HepG2 (cell line): ENCODE measurements around the gene MAP3K14. TPM values are rescaled to one million over a fixed set of nuclear protein-coding genes. Genes with fewer than 3 reads are reported as not detected.

Experiments used
- ADNP ChIP-seq: sonication (generic); formaldehyde crosslinking; IDR thresholded peaks from 2 replicates; pipeline ENCODE4 v1.4.0; 2020; ENCODE audit warnings: missing genetic modification reagents
- ERF ChIP-seq: IDR thresholded peaks from 2 replicates; pipeline ENCODE4 v1.6.1; 2018; ENCODE audit warnings: missing biosample characterization, missing genetic modification reagents
- KDM2A ChIP-seq: sonication (generic); formaldehyde crosslinking; IDR thresholded peaks from 2 replicates; pipeline ENCODE4 v1.4.0; 2020; ENCODE audit warnings: low read depth, missing genetic modification reagents, borderline replicate concordance
- KDM6A ChIP-seq: IDR thresholded peaks from 2 replicates; pipeline ENCODE4 v1.6.1; 2016; ENCODE audit warnings: low read depth
- LCORL ChIP-seq, 2 experiments: fragments of 450-650 bp in 1 of 2; sonication (generic) in 1 of 2; formaldehyde crosslinking in 1 of 2; IDR thresholded peaks; 2 replicates each; pipeline versions ENCODE4 v1.5.0 to v1.6.1; 2017 to 2020; ENCODE audit warnings: antibody characterized with exemption in 1 of 2, missing genetic modification reagents in 1 of 2
- RARA ChIP-seq: IDR thresholded peaks from 2 replicates; pipeline ENCODE4 v1.6.1; 2016; ENCODE audit warnings: missing genetic modification reagents, missing compliant biosample characterization
- ZFP36L2 ChIP-seq: sonication (generic); formaldehyde crosslinking; IDR thresholded peaks from 2 replicates; pipeline ENCODE4 v1.4.0; 2020; ENCODE audit warnings: missing genetic modification reagents
- ZFP62 ChIP-seq: sonication (generic); formaldehyde crosslinking; IDR thresholded peaks from 2 replicates; pipeline ENCODE4 v1.4.0; 2020; ENCODE audit warnings: missing genetic modification reagents
- ZNF256 ChIP-seq: sonication (generic); formaldehyde crosslinking; conservative IDR thresholded peaks from 2 replicates; pipeline ENCODE4 v1.4.0; 2020; ENCODE audit warnings: missing genetic modification reagents
- ZNF563 ChIP-seq: sonication (generic); formaldehyde crosslinking; IDR thresholded peaks from 2 replicates; pipeline ENCODE4 v1.8.0; 2022; ENCODE audit warnings: mild to moderate bottlenecking, moderate library complexity, missing genetic modification reagents
- ZNF703 ChIP-seq: sonication (generic); formaldehyde crosslinking; IDR thresholded peaks from 2 replicates; pipeline ENCODE4 v1.5.1; 2020; ENCODE audit warnings: missing genetic modification reagents, mild to moderate bottlenecking, moderate library complexity, borderline replicate concordance
- ZNF724P ChIP-seq: sonication (generic); formaldehyde crosslinking; IDR thresholded peaks from 2 replicates; pipeline ENCODE4 v1.8.0; 2022; ENCODE audit warnings: missing genetic modification reagents, borderline replicate concordance
- polyA plus RNA-seq, 8 experiments: library from polyadenylated mRNA; depleted of rRNA in 3 of 8; stranded (reverse) in 7 of 8; unstranded in 1 of 8; fragments of >200 nt; fragmentation: Illumina TruSeq in 4 of 8; extraction: Trizol in 4 of 8; gene quantifications; 2 replicates each; pipeline versions ENCODE4 v1.2.1 to v1.2.3, GENCODE V29; 2011 to 2016; ENCODE audit warnings: low read depth in 4 of 8, missing spikeins in 1 of 8, mixed read lengths in 1 of 8; ENCODE audit not compliant: insufficient read depth in 1 of 8
- total RNA-seq, 5 experiments: library from RNA; depleted of rRNA; stranded (reverse); fragments of >200 nt; fragmentation: Illumina TruSeq; extraction: Trizol; gene quantifications; 2 replicates each; pipeline ENCODE4 v1.2.3, GENCODE V29; 2016; ENCODE audit warnings: low read depth in 1 of 5
- TF ChIP-seq, protein P1 (sequence below): IDR thresholded peaks from 2 replicates; pipeline ENCODE4 v1.6.1; 2016; ENCODE audit warnings: missing compliant biosample characterization, missing genetic modification reagents, borderline replicate concordance
- TF ChIP-seq, protein P2 (sequence below): sonication (generic); formaldehyde crosslinking; IDR thresholded peaks from 2 replicates; pipeline ENCODE4 v1.4.0; 2020; ENCODE audit warnings: mild to moderate bottlenecking, missing genetic modification reagents
- TF ChIP-seq, protein P3 (sequence below): sonication (generic); formaldehyde crosslinking; IDR thresholded peaks from 2 replicates; pipeline ENCODE4 v1.5.0; 2020; ENCODE audit warnings: mild to moderate bottlenecking, missing genetic modification reagents
- TF ChIP-seq, protein P4 (sequence below): sonication (generic); formaldehyde crosslinking; IDR thresholded peaks from 2 replicates; pipeline ENCODE4 v1.8.1; 2022; ENCODE audit warnings: low read depth, mild to moderate bottlenecking, missing genetic modification reagents

The MAP3K14 gene
- total and polyA plus RNA-seq, 2 of the 13 experiments (the other 11 are each of a cell fraction or from before 2014, with no cell fraction given) = 2.6 TPM

DNA sequence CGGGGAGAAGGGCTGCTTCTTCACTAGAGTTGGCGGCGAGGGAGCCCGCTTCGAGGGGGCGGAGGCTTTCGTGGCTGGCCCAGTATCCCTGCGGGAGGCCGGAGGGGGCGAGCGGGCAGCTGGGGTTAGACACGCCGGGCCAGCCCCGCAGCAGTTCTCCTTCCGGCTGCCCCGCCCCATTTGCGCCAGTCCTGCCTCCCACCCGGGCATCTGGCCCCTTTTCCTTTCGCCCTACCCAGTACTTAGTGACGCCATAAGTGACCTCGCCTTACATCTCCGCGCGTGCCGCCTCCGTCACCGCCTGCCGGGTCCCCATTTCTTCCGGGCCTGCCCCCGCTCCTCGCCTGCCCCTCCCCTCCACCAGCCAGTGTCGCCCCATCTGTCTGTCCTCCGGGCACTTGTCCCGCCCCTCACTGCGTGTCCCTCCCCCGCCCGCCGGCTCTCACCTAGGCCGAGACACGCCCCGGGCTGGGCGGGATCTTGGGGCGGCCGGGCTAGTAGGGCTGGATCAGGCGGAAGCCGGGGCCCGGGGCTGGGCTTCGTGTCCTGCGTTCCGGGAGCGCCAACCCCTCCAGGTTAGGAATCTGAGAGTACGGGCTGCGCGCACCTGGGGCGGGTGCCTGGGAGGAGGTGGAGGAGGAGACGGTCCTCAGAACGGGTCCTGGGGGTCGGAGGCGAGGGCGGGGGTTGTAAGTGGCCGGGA is 69.2 kb downstream of the MAP3K14 start (continued):
- TF ChIP-seq ZNF256 (CRISPR knock-in tag) = no peak
- TF ChIP-seq ZFP36L2 = no peak
- TF ChIP-seq, protein P1, sequence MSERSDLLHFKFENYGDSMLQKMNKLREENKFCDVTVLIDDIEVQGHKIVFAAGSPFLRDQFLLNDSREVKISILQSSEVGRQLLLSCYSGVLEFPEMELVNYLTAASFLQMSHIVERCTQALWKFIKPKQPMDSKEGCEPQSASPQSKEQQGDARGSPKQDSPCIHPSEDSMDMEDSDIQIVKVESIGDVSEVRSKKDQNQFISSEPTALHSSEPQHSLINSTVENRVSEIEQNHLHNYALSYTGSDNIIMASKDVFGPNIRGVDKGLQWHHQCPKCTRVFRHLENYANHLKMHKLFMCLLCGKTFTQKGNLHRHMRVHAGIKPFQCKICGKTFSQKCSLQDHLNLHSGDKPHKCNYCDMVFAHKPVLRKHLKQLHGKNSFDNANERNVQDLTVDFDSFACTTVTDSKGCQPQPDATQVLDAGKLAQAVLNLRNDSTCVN (CRISPR knock-in tag) = no peak
- TF ChIP-seq, protein P2, sequence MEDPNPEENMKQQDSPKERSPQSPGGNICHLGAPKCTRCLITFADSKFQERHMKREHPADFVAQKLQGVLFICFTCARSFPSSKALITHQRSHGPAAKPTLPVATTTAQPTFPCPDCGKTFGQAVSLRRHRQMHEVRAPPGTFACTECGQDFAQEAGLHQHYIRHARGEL (CRISPR knock-in tag) = no peak
- no peak for TF ChIP-seq LCORL (IDR thresholded peaks at IDR 0.05)
- no peak for TF ChIP-seq LCORL (CRISPR knock-in tag; IDR thresholded peaks at IDR 0.05)
- TF ChIP-seq ZNF724P (CRISPR knock-in tag) = peak; percentile 54; the same call in 1 of the 2 replicates
- TF ChIP-seq, protein P3, sequence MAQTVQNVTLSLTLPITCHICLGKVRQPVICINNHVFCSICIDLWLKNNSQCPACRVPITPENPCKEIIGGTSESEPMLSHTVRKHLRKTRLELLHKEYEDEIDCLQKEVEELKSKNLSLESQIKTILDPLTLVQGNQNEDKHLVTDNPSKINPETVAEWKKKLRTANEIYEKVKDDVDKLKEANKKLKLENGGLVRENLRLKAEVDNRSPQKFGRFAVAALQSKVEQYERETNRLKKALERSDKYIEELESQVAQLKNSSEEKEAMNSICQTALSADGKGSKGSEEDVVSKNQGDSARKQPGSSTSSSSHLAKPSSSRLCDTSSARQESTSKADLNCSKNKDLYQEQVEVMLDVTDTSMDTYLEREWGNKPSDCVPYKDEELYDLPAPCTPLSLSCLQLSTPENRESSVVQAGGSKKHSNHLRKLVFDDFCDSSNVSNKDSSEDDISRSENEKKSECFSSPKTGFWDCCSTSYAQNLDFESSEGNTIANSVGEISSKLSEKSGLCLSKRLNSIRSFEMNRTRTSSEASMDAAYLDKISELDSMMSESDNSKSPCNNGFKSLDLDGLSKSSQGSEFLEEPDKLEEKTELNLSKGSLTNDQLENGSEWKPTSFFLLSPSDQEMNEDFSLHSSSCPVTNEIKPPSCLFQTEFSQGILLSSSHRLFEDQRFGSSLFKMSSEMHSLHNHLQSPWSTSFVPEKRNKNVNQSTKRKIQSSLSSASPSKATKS (CRISPR knock-in tag) = no peak
- TF ChIP-seq RARA (CRISPR knock-in tag) = 0 out of 2 replicates have a peak, but pooled peaks have one; percentile 5
- no peak for TF ChIP-seq ZFP62 (CRISPR knock-in tag)
- TF ChIP-seq ADNP (CRISPR knock-in tag) = no peak
- TF ChIP-seq ZNF703 (CRISPR knock-in tag) = no peak; the same call in 1 of the 2 replicates
- TF ChIP-seq ERF (CRISPR knock-in tag) = peak; percentile 32
- TF ChIP-seq, protein P4, sequence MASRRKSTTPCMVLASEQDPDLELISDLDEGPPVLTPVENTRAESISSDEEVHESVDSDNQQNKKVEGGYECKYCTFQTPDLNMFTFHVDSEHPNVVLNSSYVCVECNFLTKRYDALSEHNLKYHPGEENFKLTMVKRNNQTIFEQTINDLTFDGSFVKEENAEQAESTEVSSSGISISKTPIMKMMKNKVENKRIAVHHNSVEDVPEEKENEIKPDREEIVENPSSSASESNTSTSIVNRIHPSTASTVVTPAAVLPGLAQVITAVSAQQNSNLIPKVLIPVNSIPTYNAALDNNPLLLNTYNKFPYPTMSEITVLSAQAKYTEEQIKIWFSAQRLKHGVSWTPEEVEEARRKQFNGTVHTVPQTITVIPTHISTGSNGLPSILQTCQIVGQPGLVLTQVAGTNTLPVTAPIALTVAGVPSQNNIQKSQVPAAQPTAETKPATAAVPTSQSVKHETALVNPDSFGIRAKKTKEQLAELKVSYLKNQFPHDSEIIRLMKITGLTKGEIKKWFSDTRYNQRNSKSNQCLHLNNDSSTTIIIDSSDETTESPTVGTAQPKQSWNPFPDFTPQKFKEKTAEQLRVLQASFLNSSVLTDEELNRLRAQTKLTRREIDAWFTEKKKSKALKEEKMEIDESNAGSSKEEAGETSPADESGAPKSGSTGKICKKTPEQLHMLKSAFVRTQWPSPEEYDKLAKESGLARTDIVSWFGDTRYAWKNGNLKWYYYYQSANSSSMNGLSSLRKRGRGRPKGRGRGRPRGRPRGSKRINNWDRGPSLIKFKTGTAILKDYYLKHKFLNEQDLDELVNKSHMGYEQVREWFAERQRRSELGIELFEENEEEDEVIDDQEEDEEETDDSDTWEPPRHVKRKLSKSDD (CRISPR knock-in tag) = peak; percentile 96
- TF ChIP-seq ZNF563 = peak; percentile 35
- TF ChIP-seq KDM6A = no peak
- TF ChIP-seq KDM2A (CRISPR knock-in tag) = peak; percentile 90; the same call in 1 of the 2 replicates
